GM12878 (cell line): ENCODE data around the gene ETV6. TPM values are rescaled to one million over a fixed set of nuclear protein-coding genes. Genes with fewer than 3 reads are reported as not detected.

Source experiments
- ATAC-seq: fragments of 200-7000 bp; cut with Tn5 transposase; 3 replicates; pipeline ENCODE4 v1.9.1; 2020; ENCODE audit warnings: mild to moderate bottlenecking, moderate library complexity
- BruUV-seq: library from RNA; stranded (reverse); fragments of 400-500 nt; replicated peaks from 2 replicates; lab custom pipeline; 2021; lab: Mats Ljungman, UMichigan
- CTCF ChIA-PET: fragments of 300-600 bp; sonication (Branson Sonifier 250); formaldehyde crosslinking; extraction: SDS; loops from one replicate; lab custom pipeline; 2021; ENCODE audit warnings: inconsistent platforms; lab: Yijun Ruan, JAX
- POLR2A ChIA-PET: fragments of 350-600 bp; formaldehyde crosslinking; extraction: SDS; loops from one replicate; lab custom pipeline; 2021; ENCODE audit warnings: inconsistent platforms; lab: Charles Lee
- RAD21 ChIA-PET: fragments of 300-600 bp; sonication (Branson Sonifier 250); formaldehyde crosslinking; loops from one replicate; lab custom pipeline; 2023; ENCODE audit warnings: antibody characterized with exemption; ENCODE audit not compliant: unreplicated experiment; lab: Charles Lee
- SMC1A ChIA-PET: fragments of 300-600 bp; sonication (Branson Sonifier 250); formaldehyde crosslinking; loops from one replicate; lab custom pipeline; 2023; ENCODE audit not compliant: unreplicated experiment, uncharacterized antibody; lab: Charles Lee
- DNase-seq: peaks from one replicate; pipeline ENCODE4 v3.0.0-alpha.2; 2011; ENCODE audit warnings: low read depth, low spot score
- FAIRE-seq: peaks from 3 replicates; lab custom pipeline; 2011; peaks lifted over from hg19 to GRCh38; lab: Jason Lieb, UNC
- H2AFZ ChIP-seq: 2 replicates; pipeline ENCODE4 v1.6.0; 2011; ENCODE audit warnings: low read depth, low read length, control low read depth; ENCODE audit not compliant: control insufficient read depth
- H3K27ac ChIP-seq: 2 replicates; pipeline ENCODE4 v1.5.1; 2011; ENCODE audit warnings: control low read depth; ENCODE audit not compliant: control insufficient read depth, insufficient read depth
- H3K27me3 ChIP-seq, 2 experiments: replicated peaks in 1 of 2; 2 replicates each; pipeline versions ENCODE4 v1.6.0 to v1.6.1; 2011; ENCODE audit warnings: low read length in 1 of 2; ENCODE audit not compliant: control insufficient read depth in 2 of 2, insufficient read depth in 2 of 2
- H3K36me3 ChIP-seq, 2 experiments: 2 replicates each; pipeline ENCODE4 v1.5.1; 2011; ENCODE audit warnings: low read length in 1 of 2; ENCODE audit not compliant: control insufficient read depth in 2 of 2, insufficient read depth in 2 of 2
- H3K4me1 ChIP-seq: 2 replicates; pipeline ENCODE4 v1.6.1; 2011; ENCODE audit warnings: mild to moderate bottlenecking, low read length, moderate library complexity, mixed read lengths; ENCODE audit not compliant: control insufficient read depth, insufficient read depth
- H3K4me2 ChIP-seq: 2 replicates; pipeline ENCODE4 v1.6.0; 2011; ENCODE audit warnings: control low read depth; ENCODE audit not compliant: control insufficient read depth, insufficient read depth
- H3K4me3 ChIP-seq: fragments of 200-600 bp; sonication (generic); 2 replicates; pipeline ENCODE4 v1.5.1; 2016
- H3K79me2 ChIP-seq: 2 replicates; pipeline ENCODE4 v1.6.0; 2011; ENCODE audit warnings: low read length; ENCODE audit not compliant: control insufficient read depth, insufficient read depth
- H3K9ac ChIP-seq: 2 replicates; pipeline ENCODE4 v1.8.0; 2011; ENCODE audit warnings: low read length, control low read depth, mixed read lengths; ENCODE audit not compliant: control insufficient read depth, insufficient read depth
- H3K9me3 ChIP-seq: replicated peaks from 3 replicates; pipeline ENCODE4 v1.5.1; 2011; ENCODE audit warnings: mild to moderate bottlenecking, low read length; ENCODE audit not compliant: control insufficient read depth, insufficient read depth
- H4K20me1 ChIP-seq: 2 replicates; pipeline ENCODE4 v1.6.0; 2011; ENCODE audit not compliant: control insufficient read depth, insufficient read depth
- BCL11A ChIP-seq: IDR thresholded peaks from 2 replicates; pipeline ENCODE4 v1.6.1; 2011; ENCODE audit warnings: low read depth, low read length
- EP300 ChIP-seq, 2 experiments: fragments of 150-350 bp in 1 of 2; IDR thresholded peaks; 2 replicates each; pipeline ENCODE4 v1.6.1; 2011 to 2012; ENCODE audit warnings: low read depth in 2 of 2, low read length in 2 of 2, borderline replicate concordance in 1 of 2, improper control_type of control experiment in 1 of 2, inconsistent platforms in 1 of 2; ENCODE audit not compliant: control insufficient read depth in 1 of 2
- MEF2B ChIP-seq: fragments of 450-650 bp; IDR thresholded peaks from 2 replicates; pipeline ENCODE4 v1.6.1; 2018; ENCODE audit warnings: mild to moderate bottlenecking, moderate library complexity; ENCODE audit not compliant: partially characterized antibody, poor library complexity, severe bottlenecking
- SMAD1 ChIP-seq: fragments of 450-650 bp; IDR thresholded peaks from 2 replicates; pipeline ENCODE4 v1.6.1; 2018; ENCODE audit warnings: mild to moderate bottlenecking, low read depth; ENCODE audit not compliant: partially characterized antibody
- SREBF2 ChIP-seq: IDR thresholded peaks from 2 replicates; pipeline ENCODE4 v1.6.1; 2012; ENCODE audit warnings: mild to moderate bottlenecking, low read length
- YY1 ChIP-seq: IDR thresholded peaks from 2 replicates; pipeline ENCODE4 v1.6.1; 2011; ENCODE audit warnings: low read depth, mild to moderate bottlenecking, low read length
- WGBS: methylation state at CpG from one replicate; pipeline ENCODE4 v1.1.6; 2016; ENCODE audit warnings: low lambda C conversion rate; ENCODE audit not compliant: insufficient replicate concordance, insufficient coverage; ENCODE audit errors: missing lambda C conversion rate; 5-methylcytosine and 5-hydroxymethylcytosine counted together
- in situ Hi-C: fragments of 300-500 bp; cut with MboI; formaldehyde crosslinking; loops from 9 replicates; pipeline ENCODE4 v1.14.3; 2018; ENCODE audit warnings: mixed read lengths
- intact Hi-C: fragments of 100-400 bp; cut with micrococcal nuclease; formaldehyde crosslinking; loops from one replicate; pipeline ENCODE4 v1.14.2; 2022; ENCODE audit not compliant: unreplicated experiment
- polyA plus RNA-seq, 11 experiments: library from polyadenylated mRNA; depleted of rRNA in 4 of 11; unstranded in 6 of 11; stranded (reverse) in 5 of 11; fragments of >200 nt; fragmentation: Nextera tagmentation in 4 of 11; fragmentation: Illumina TruSeq in 1 of 11; extraction: Ambion mirVana in 4 of 11; extraction: Trizol in 1 of 11; gene quantifications; 1 replicate in 1 of 11; 2 replicates in 10 of 11; pipeline versions ENCODE4 v1.2.1 to v1.2.3, GENCODE V29; 2011 to 2016; ENCODE audit warnings: inconsistent platforms in 2 of 11, missing spikeins in 2 of 11, low read depth in 1 of 11
- total RNA-seq, 4 experiments: library from RNA; depleted of rRNA in 3 of 4; stranded (reverse); fragments of >200 nt in 3 of 4; fragmentation: Illumina TruSeq in 1 of 4; extraction: Trizol in 1 of 4; gene quantifications; 2 replicates each; pipeline versions ENCODE4 v1.2.1 to v1.2.3, GENCODE V29; 2013 to 2021

ETV6 gene
- total and polyA plus RNA-seq, 10 of the 15 experiments (the other 5 are each of a cell fraction or from before 2014, with no cell fraction given): 6.6 to 74.8 (median 24.6) TPM

- H3K4me2 ChIP-seq: no peak overlapping the region
- ChIA-PET CTCF (interaction anchor here (1.4 to 1.8 kb wide), 2 partner anchors 9 to 16 kb away, joined by 6 read pairs; no protein-coding TSS in a partner anchor), POLR2A (interaction anchor here (0.5 to 0.9 kb wide), 2 partner anchors 9 to 27 kb away, joined by 3 read pairs; no protein-coding TSS in a partner anchor), RAD21 (no interaction called here), SMC1A (interaction anchor here (0.7 kb wide), 1 partner anchor 127 kb away, joined by 3 read pairs; no protein-coding TSS in a partner anchor)
- H3K9me3 ChIP-seq: no peaks in the 10 kb centered on the region; the same call in 1 of the 3 replicates
- H2AFZ ChIP-seq: no peak overlapping the region
- H3K4me1 ChIP-seq: no peaks in the 10 kb centered on the region
- BruUV-seq: no TSS peak
- H3K36me3 ChIP-seq: no peaks in the 10 kb centered on the region
- WGBS: 81% methylated on average over 3 of the region's 3 CpGs
- H3K27ac ChIP-seq: no peak overlapping the region
- in situ Hi-C loops: no loop called here
- no peaks in the 10 kb centered on the region for H3K27me3 ChIP-seq
- no peak overlapping the region for H3K9ac ChIP-seq
- ATAC-seq: no peak
- FAIRE-seq: no peak
- intact Hi-C loops: no loop called here
- H3K4me3 ChIP-seq: no peak overlapping the region
- DNase-seq: no peak
- no peak for TF ChIP-seq SREBF2
- no peak for TF ChIP-seq YY1
- TF ChIP-seq BCL11A: no peak
- TF ChIP-seq SMAD1: no peak
- H3K79me2 ChIP-seq: no peaks in the 10 kb centered on the region
- H4K20me1 ChIP-seq: no peaks in the 10 kb centered on the region
These were observed 11.1 kb upstream of the ETV6 start for GRCh38 chr12:11638315-11638916.

GRCh38 chr12:11639454-11639853 lies 10.0 kb upstream of the ETV6 start:
- SMC1A ChIA-PET: interaction anchor here (1.0 kb wide), 1 partner anchor 17 kb away, joined by 3 read pairs; no protein-coding TSS in a partner anchor
- FAIRE-seq (no peak), ATAC-seq (no peak), DNase-seq (no peak)
- RAD21 ChIA-PET: no interaction called here
- no TSS peak for BruUV-seq
- intact Hi-C loops: no loop called here
- no peak for TF ChIP-seq EP300 (IDR thresholded peaks at IDR 0.05; ENCODE audit: borderline replicate concordance in 1 of 2, control insufficient read depth in 1 of 2, low read depth in 2 of 2, low read length in 2 of 2)
- peak; percentile 66 for TF ChIP-seq MEF2B
- POLR2A ChIA-PET: no interaction called here
- Histone ChIP-seq H3K4me2 (no peak overlapping the region), H3K36me3 (no peaks in the 10 kb centered on the region), H3K27me3 (no peaks in the 10 kb centered on the region), H3K9ac (no peak overlapping the region), H3K9me3 (no peaks in the 10 kb centered on the region; the same call in 1 of the 3 replicates), H3K4me1 (no peaks in the 10 kb centered on the region), H4K20me1 (no peaks in the 10 kb centered on the region), H2AFZ (no peak overlapping the region), H3K27ac (no peak overlapping the region), H3K79me2 (no peaks in the 10 kb centered on the region), H3K4me3 (no peak overlapping the region)
- in situ Hi-C loops: no loop called here
- WGBS: 59% methylated on average over 5 of the region's 5 CpGs
- CTCF ChIA-PET: interaction anchor here (1.4 to 1.8 kb wide), 2 partner anchors 10 to 17 kb away, joined by 6 read pairs; no protein-coding TSS in a partner anchor
